SU-DHL-6 (cell line): ENCODE measurements around the gene DCUN1D2.

ENCODE experiments used
- CTCF ChIP-seq: fragments of 200-600 bp; sonication (generic); IDR thresholded peaks from one replicate; pipeline ENCODE4 v1.5.1; 2017; ENCODE audit warnings: antibody characterized with exemption, mild to moderate bottlenecking, low read length, moderate library complexity; ENCODE audit not compliant: insufficient read depth, poor library complexity, severe bottlenecking
- EZH2phosphoT487 ChIP-seq: fragments of 200-600 bp; sonication (generic), shearing (Covaris generic); conservative IDR thresholded peaks from 2 replicates; pipeline ENCODE4 v1.6.1; 2018; ENCODE audit warnings: mild to moderate bottlenecking, antibody characterized with exemption, low read length, moderate library complexity, mixed read lengths

- no peak for TF ChIP-seq CTCF
- TF ChIP-seq EZH2phosphoT487, result no peak
Measured at GRCh38 chr13:113472355-113473025, 18.0 kb downstream of the DCUN1D2 start.
